PC-3 (cell line): ENCODE measurements around the gene RGS9BP. TPM values are rescaled to one million over a fixed set of nuclear protein-coding genes. Genes with fewer than 3 reads are reported as not detected.

Experiments
- ATAC-seq: fragments of 200-7000 bp; cut with Tn5 transposase; 2 replicates; pipeline ENCODE4 v1.9.1; 2020; ENCODE audit warnings: mild to moderate bottlenecking, moderate library complexity
- BruUV-seq: library from RNA; stranded (reverse); fragments of 400-500 nt; replicated peaks from 2 replicates; lab custom pipeline; 2021; lab: Mats Ljungman, UMichigan
- CTCF ChIA-PET: fragments of 300-600 bp; sonication (Branson Sonifier 250); formaldehyde crosslinking; loops from one replicate; lab custom pipeline; 2022; ENCODE audit warnings: antibody characterized with exemption; lab: Charles Lee
- POLR2A ChIA-PET: fragments of 300-600 bp; sonication (Branson Sonifier 250); formaldehyde crosslinking; loops from one replicate; lab custom pipeline; 2022; ENCODE audit warnings: antibody characterized with exemption; ENCODE audit not compliant: unreplicated experiment; lab: Charles Lee
- DNase-seq: peaks from one replicate; pipeline ENCODE4 v3.0.0-alpha.2; 2015
- H2AFZ ChIP-seq: fragments of 300-600 bp; sonication (generic); 2 replicates; pipeline ENCODE4 v1.6.0; 2016; ENCODE audit warnings: antibody characterized with exemption, low read length
- H3F3A ChIP-seq: fragments of 300-600 bp; sonication (generic); one replicate; pipeline ENCODE4 v1.6.0; 2017; ENCODE audit warnings: antibody characterized with exemption, low read length, control low read depth, mild to moderate bottlenecking; ENCODE audit not compliant: unreplicated experiment
- H3K27ac ChIP-seq: fragments of 300-600 bp; sonication (generic); 2 replicates; pipeline ENCODE4 v1.5.1; 2016; ENCODE audit warnings: mild to moderate bottlenecking, low read length
- H3K27me3 ChIP-seq: fragments of 300-600 bp; sonication (generic); 2 replicates; pipeline ENCODE4 v1.6.1; 2016; ENCODE audit warnings: low read length, mixed read lengths
- H3K36me3 ChIP-seq: fragments of 300-600 bp; sonication (generic); 2 replicates; pipeline ENCODE4 v1.6.1; 2016; ENCODE audit warnings: low read depth, mixed run types, low read length, mixed read lengths
- H3K4me1 ChIP-seq: fragments of 300-600 bp; sonication (generic); 2 replicates; pipeline ENCODE4 v1.5.1; 2016; ENCODE audit warnings: low read length; ENCODE audit not compliant: insufficient read depth
- H3K4me2 ChIP-seq: fragments of 300-600 bp; sonication (generic); 2 replicates; pipeline ENCODE4 v1.6.0; 2016; ENCODE audit warnings: low read length
- H3K4me3 ChIP-seq: fragments of 300-600 bp; sonication (generic); 2 replicates; pipeline ENCODE4 v1.5.1; 2016; ENCODE audit warnings: mild to moderate bottlenecking, low read length, mixed read lengths
- H3K79me2 ChIP-seq: fragments of 300-600 bp; sonication (generic); 2 replicates; pipeline ENCODE4 v1.6.1; 2017; ENCODE audit warnings: low read length, mixed read lengths
- H3K9ac ChIP-seq: fragments of 300-600 bp; sonication (generic); 2 replicates; pipeline ENCODE4 v1.6.0; 2016; ENCODE audit warnings: mild to moderate bottlenecking, low read length
- H3K9me2 ChIP-seq: fragments of 300-600 bp; sonication (generic); replicated peaks from 2 replicates; pipeline ENCODE4 v1.6.1; 2016; ENCODE audit warnings: mixed run types, low read length, mixed read lengths
- H3K9me3 ChIP-seq: fragments of 300-600 bp; sonication (generic); 2 replicates; pipeline ENCODE4 v1.6.1; 2016; ENCODE audit warnings: low read length, mixed read lengths
- H4K20me1 ChIP-seq: fragments of 300-600 bp; sonication (generic); 2 replicates; pipeline ENCODE4 v1.6.1; 2016; ENCODE audit warnings: low read length, mixed read lengths
- EZH2 ChIP-seq: fragments of 300-600 bp; sonication (generic); IDR thresholded peaks from one replicate; pipeline ENCODE4 v1.6.1; 2017; ENCODE audit warnings: antibody characterized with exemption, mild to moderate bottlenecking, low read length; ENCODE audit not compliant: unreplicated experiment
- EZH2phosphoT487 ChIP-seq: fragments of 300-600 bp; sonication (generic); IDR thresholded peaks from 2 replicates; pipeline ENCODE4 v1.6.1; 2018; ENCODE audit warnings: mild to moderate bottlenecking, antibody characterized with exemption, low read length, borderline replicate concordance
- intact Hi-C: fragments of 100-400 bp; cut with micrococcal nuclease; formaldehyde crosslinking; loops from 2 replicates; pipeline ENCODE4 v1.9.0; 2023
- total RNA-seq: library from RNA; depleted of rRNA; stranded (reverse); fragments of >200 nt; gene quantifications from 2 replicates; pipeline ENCODE4 v1.2.3, GENCODE V29; 2014
- TF ChIP-seq, protein P1 (sequence below): fragments of 300-600 bp; sonication (generic); conservative IDR thresholded peaks from 2 replicates; pipeline ENCODE4 v1.5.1; 2017; ENCODE audit warnings: antibody characterized with exemption, low read depth, mild to moderate bottlenecking, low read length

Gene RGS9BP
- total RNA-seq, 1 experiment from 2014 or later, result 1.6 TPM

DNA sequence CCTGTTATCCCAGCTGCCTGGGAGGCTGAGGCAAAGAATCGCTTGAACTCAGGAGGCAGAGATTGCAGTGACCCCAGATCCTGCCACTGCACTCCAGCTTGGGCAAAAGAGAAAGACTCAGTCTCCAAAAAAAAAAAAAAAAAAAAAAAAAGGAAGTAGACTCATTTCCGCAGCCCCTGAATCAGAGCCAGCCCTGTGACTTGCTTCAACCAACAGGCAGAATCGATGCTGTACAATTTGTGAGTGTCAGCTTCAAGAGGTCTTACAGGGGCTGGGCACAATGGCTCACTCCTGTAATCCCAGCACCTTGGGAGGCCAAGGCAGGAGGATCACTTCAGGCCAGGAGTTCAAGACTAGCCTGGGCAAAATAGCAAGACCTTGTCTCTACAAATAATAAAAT lies 13.5 kb upstream of the RGS9BP start:
- DNase-seq (no peak), ATAC-seq (no peak)
- no peak for TF ChIP-seq EZH2phosphoT487
- no peak for TF ChIP-seq EZH2
- TF ChIP-seq, protein P1, sequence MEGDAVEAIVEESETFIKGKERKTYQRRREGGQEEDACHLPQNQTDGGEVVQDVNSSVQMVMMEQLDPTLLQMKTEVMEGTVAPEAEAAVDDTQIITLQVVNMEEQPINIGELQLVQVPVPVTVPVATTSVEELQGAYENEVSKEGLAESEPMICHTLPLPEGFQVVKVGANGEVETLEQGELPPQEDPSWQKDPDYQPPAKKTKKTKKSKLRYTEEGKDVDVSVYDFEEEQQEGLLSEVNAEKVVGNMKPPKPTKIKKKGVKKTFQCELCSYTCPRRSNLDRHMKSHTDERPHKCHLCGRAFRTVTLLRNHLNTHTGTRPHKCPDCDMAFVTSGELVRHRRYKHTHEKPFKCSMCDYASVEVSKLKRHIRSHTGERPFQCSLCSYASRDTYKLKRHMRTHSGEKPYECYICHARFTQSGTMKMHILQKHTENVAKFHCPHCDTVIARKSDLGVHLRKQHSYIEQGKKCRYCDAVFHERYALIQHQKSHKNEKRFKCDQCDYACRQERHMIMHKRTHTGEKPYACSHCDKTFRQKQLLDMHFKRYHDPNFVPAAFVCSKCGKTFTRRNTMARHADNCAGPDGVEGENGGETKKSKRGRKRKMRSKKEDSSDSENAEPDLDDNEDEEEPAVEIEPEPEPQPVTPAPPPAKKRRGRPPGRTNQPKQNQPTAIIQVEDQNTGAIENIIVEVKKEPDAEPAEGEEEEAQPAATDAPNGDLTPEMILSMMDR, result no peak
- Histone ChIP-seq H3K4me2 (no peak overlapping the region), H3K9me2 (no peaks in the 10 kb centered on the region), H2AFZ (no peak overlapping the region), H3F3A (no peaks in the 10 kb centered on the region), H3K27ac (no peak overlapping the region), H3K4me1 (no peaks in the 10 kb centered on the region), H4K20me1 (no peaks in the 10 kb centered on the region), H3K9ac (no peak overlapping the region), H3K79me2 (peaks cover 27% of the 10 kb centered on the region), H3K9me3 (no peaks in the 10 kb centered on the region), H3K27me3 (no peaks in the 10 kb centered on the region), H3K36me3 (no peaks in the 10 kb centered on the region), H3K4me3 (no peak overlapping the region)
- BruUV-seq, result no TSS peak
- POLR2A ChIA-PET, result no interaction called here
- intact Hi-C loops, result no loop called here
- CTCF ChIA-PET, result no interaction called here

DNA sequence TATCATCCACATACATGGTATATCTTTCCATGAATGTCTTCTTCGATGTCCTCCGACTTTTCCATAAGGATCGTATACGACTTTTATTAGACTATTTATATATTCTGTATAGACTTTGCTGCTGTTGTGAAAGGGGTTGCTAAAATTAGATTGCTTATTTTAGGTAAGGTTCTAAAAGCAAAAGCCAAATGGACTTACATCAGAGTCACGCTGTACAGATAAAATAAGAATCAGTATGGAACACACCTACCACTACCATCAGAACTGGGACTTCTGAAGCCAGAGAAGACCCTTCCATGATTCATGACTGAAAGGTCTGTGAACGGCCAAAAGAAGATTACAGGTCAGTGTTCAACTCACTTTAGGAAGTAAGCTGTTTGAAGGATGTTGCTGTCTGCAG lies 9.6 kb upstream of the RGS9BP start:
- Histone ChIP-seq H3K9me3 (no peaks in the 10 kb centered on the region), H3K4me3 (no peak overlapping the region), H3K9me2 (no peaks in the 10 kb centered on the region), H3K4me1 (peaks cover 5% of the 10 kb centered on the region; the same call in 1 of the 2 replicates), H3K4me2 (no peak overlapping the region), H4K20me1 (no peaks in the 10 kb centered on the region), H3F3A (no peaks in the 10 kb centered on the region), H3K27me3 (no peaks in the 10 kb centered on the region), H2AFZ (no peak overlapping the region), H3K79me2 (peaks cover 57% of the 10 kb centered on the region), H3K9ac (no peak overlapping the region), H3K36me3 (no peaks in the 10 kb centered on the region), H3K27ac (no peak overlapping the region)
- TF ChIP-seq EZH2 (no peak), EZH2phosphoT487 (no peak)
- TF ChIP-seq, protein P1, result no peak
- intact Hi-C loops, result no loop called here
- ATAC-seq (no peak), DNase-seq (no peak)
- ChIA-PET POLR2A (no interaction called here), CTCF (no interaction called here)
- no TSS peak for BruUV-seq

DNA sequence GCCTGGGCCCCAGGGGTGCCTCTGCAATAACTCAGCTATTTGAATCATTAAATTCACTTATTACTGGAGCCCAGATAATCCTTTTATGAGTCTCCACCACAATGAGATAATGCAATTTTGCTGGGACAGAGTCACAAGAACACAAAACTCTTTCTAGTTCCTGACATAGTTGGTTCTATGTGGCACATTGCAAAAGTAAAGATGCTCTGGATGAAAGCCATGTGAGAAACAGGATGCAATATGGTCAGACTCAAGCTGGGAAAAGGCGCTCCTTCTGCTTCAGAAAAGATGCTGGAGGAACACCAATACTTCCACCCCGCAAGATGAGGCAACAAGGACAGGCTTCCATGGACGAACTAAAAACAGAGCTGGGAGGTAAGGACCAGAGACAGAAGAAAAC lies 6.3 kb upstream of the RGS9BP start:
- peaks cover 12% of the 10 kb centered on the region for H3K4me1 ChIP-seq
- no peaks in the 10 kb centered on the region for H3K9me2 ChIP-seq
- H3F3A ChIP-seq, result no peaks in the 10 kb centered on the region
- H2AFZ ChIP-seq, result no peak overlapping the region
- H3K36me3 ChIP-seq, result no peaks in the 10 kb centered on the region
- ATAC-seq (no peak), DNase-seq (no peak)
- TF ChIP-seq EZH2phosphoT487, result no peak
- TF ChIP-seq EZH2, result no peak
- TF ChIP-seq, protein P1, result no peak
- no peak overlapping the region for H3K4me2 ChIP-seq
- H3K4me3 ChIP-seq, result no peak overlapping the region
- no peaks in the 10 kb centered on the region for H3K9me3 ChIP-seq
- peaks cover 76% of the 10 kb centered on the region for H3K79me2 ChIP-seq
- no TSS peak for BruUV-seq
- no peak overlapping the region for H3K27ac ChIP-seq
- no peaks in the 10 kb centered on the region for H3K27me3 ChIP-seq
- peaks cover 7% of the 10 kb centered on the region; the same call in 1 of the 2 replicates for H4K20me1 ChIP-seq
- intact Hi-C loops, result no loop called here
- CTCF ChIA-PET, result no interaction called here
- H3K9ac ChIP-seq, result no peak overlapping the region
- POLR2A ChIA-PET, result interaction anchor here (0.7 kb wide), 1 partner anchor 375 kb away, joined by 3 read pairs; no protein-coding TSS in a partner anchor
